OCI-LY1 (cell line): ENCODE data around the gene KIAA1549.

ENCODE experiments used
- H2AFZ ChIP-seq: fragments of 200-600 bp; sonication (generic), shearing (Covaris generic); 2 replicates; pipeline ENCODE4 v1.6.0; 2014; ENCODE audit warnings: antibody characterized with exemption, mild to moderate bottlenecking, low read length
- H3F3A ChIP-seq: fragments of 200-600 bp; sonication (generic), shearing (Covaris generic); 2 replicates; pipeline ENCODE4 v1.6.0; 2014; ENCODE audit warnings: mild to moderate bottlenecking, antibody characterized with exemption, low read length, moderate library complexity; ENCODE audit not compliant: insufficient read depth
- H3K27ac ChIP-seq: fragments of 200-600 bp; sonication (generic); 2 replicates; pipeline ENCODE4 v1.5.1; 2014; ENCODE audit warnings: low read length, mixed run types, mild to moderate bottlenecking, low read depth; ENCODE audit not compliant: poor library complexity, severe bottlenecking
- H3K27me3 ChIP-seq: fragments of 200-600 bp; sonication (generic); 2 replicates; pipeline ENCODE4 v1.6.0; 2014; ENCODE audit warnings: antibody characterized with exemption, mild to moderate bottlenecking, low read length, moderate library complexity; ENCODE audit not compliant: insufficient read depth
- H3K36me3 ChIP-seq: fragments of 200-600 bp; sonication (generic); 2 replicates; pipeline ENCODE4 v1.6.1; 2014; ENCODE audit warnings: mild to moderate bottlenecking, antibody characterized with exemption, low read length, moderate library complexity, mixed read lengths; ENCODE audit not compliant: insufficient read depth
- H3K4me1 ChIP-seq: fragments of 200-600 bp; sonication (generic); 2 replicates; pipeline ENCODE4 v1.5.1; 2014; ENCODE audit warnings: mild to moderate bottlenecking, low read length, moderate library complexity; ENCODE audit not compliant: insufficient read depth, severe bottlenecking
- H3K4me2 ChIP-seq: fragments of 200-600 bp; sonication (generic), shearing (Covaris generic); 2 replicates; pipeline ENCODE4 v1.6.1; 2014; ENCODE audit warnings: low read length
- H3K4me3 ChIP-seq: fragments of 200-600 bp; sonication (generic); 2 replicates; pipeline ENCODE4 v1.5.1; 2014; ENCODE audit warnings: low read length, low read depth, mild to moderate bottlenecking, mixed read lengths; ENCODE audit not compliant: poor library complexity, severe bottlenecking
- H3K79me2 ChIP-seq: fragments of 200-600 bp; shearing (Covaris generic); 2 replicates; pipeline ENCODE4 v1.6.1; 2016; ENCODE audit warnings: mixed run types, low read length, mixed read lengths; ENCODE audit not compliant: insufficient read depth
- H3K9ac ChIP-seq: fragments of 200-600 bp; sonication (generic), shearing (Covaris generic); 2 replicates; pipeline ENCODE4 v1.6.1; 2014; ENCODE audit warnings: mild to moderate bottlenecking, low read length, mixed read lengths
- H3K9me2 ChIP-seq: fragments of 200-600 bp; sonication (generic), shearing (Covaris generic); 2 replicates; pipeline ENCODE4 v1.6.1; 2014; ENCODE audit warnings: low read depth, mild to moderate bottlenecking, low read length, mixed read lengths
- H3K9me3 ChIP-seq: fragments of 200-600 bp; shearing (Covaris generic); 2 replicates; pipeline ENCODE4 v1.6.1; 2014; ENCODE audit warnings: low read length, mixed read lengths
- H4K20me1 ChIP-seq: fragments of 200-600 bp; sonication (generic), shearing (Covaris generic); 2 replicates; pipeline ENCODE4 v1.6.0; 2016; ENCODE audit warnings: mild to moderate bottlenecking, low read length; ENCODE audit not compliant: insufficient read depth
- CTCF ChIP-seq: fragments of 200-600 bp; sonication (generic), shearing (Covaris generic); IDR thresholded peaks from 2 replicates; pipeline ENCODE4 v1.5.1; 2017; ENCODE audit warnings: mild to moderate bottlenecking, antibody characterized with exemption, low read length, moderate library complexity, mixed read lengths
- EZH2 ChIP-seq: fragments of 200-600 bp; sonication (generic), shearing (Covaris generic); IDR thresholded peaks from 2 replicates; pipeline ENCODE4 v1.8.0; 2017; ENCODE audit warnings: borderline replicate concordance, mixed run types, mild to moderate bottlenecking, antibody characterized with exemption, low read length, moderate library complexity, mixed read lengths

KIAA1549 gene

GRCh38 chr7:138954545-138955475, 26.4 kb downstream of the KIAA1549 start:
- H3K27me3 ChIP-seq: no peaks in the 10 kb centered on the region
- no peak overlapping the region for H3K4me2 ChIP-seq
- H3K4me1 ChIP-seq: no peaks in the 10 kb centered on the region
- no peaks in the 10 kb centered on the region for H3K79me2 ChIP-seq
- no peaks in the 10 kb centered on the region for H3K9me3 ChIP-seq
- no peak overlapping the region for H3K9ac ChIP-seq
- no peaks in the 10 kb centered on the region for H3F3A ChIP-seq
- no peak overlapping the region for H2AFZ ChIP-seq
- H4K20me1 ChIP-seq: no peaks in the 10 kb centered on the region
- no peak overlapping the region for H3K27ac ChIP-seq
- H3K4me3 ChIP-seq: no peak overlapping the region
- no peaks in the 10 kb centered on the region for H3K9me2 ChIP-seq
- no peaks in the 10 kb centered on the region for H3K36me3 ChIP-seq
- no peak for TF ChIP-seq EZH2
- no peak for TF ChIP-seq CTCF

GRCh38 chr7:138952791-138953190, 28.4 kb downstream of the KIAA1549 start:
- no peak for TF ChIP-seq CTCF
- TF ChIP-seq EZH2: no peak
- Histone ChIP-seq H3K79me2 (no peaks in the 10 kb centered on the region), H3K9me2 (no peaks in the 10 kb centered on the region)

GRCh38 chr7:138951953-138952352, 29.2 kb downstream of the KIAA1549 start:
- Histone ChIP-seq H3K9ac (no peak overlapping the region), H3K4me3 (no peak overlapping the region), H3K4me1 (no peaks in the 10 kb centered on the region), H3K9me2 (no peaks in the 10 kb centered on the region), H3F3A (no peaks in the 10 kb centered on the region), H3K27ac (no peak overlapping the region), H3K4me2 (no peak overlapping the region), H3K36me3 (no peaks in the 10 kb centered on the region), H4K20me1 (no peaks in the 10 kb centered on the region), H2AFZ (no peak overlapping the region), H3K79me2 (no peaks in the 10 kb centered on the region), H3K27me3 (no peaks in the 10 kb centered on the region), H3K9me3 (no peaks in the 10 kb centered on the region)
- TF ChIP-seq EZH2 (no peak), CTCF (no peak)

More at GRCh38 chr7:138952791-138953190, 28.4 kb downstream of the KIAA1549 start:
- Histone ChIP-seq H3F3A (no peaks in the 10 kb centered on the region), H2AFZ (no peak overlapping the region), H3K27ac (no peak overlapping the region), H3K9me3 (no peaks in the 10 kb centered on the region), H3K27me3 (no peaks in the 10 kb centered on the region), H4K20me1 (no peaks in the 10 kb centered on the region), H3K4me3 (no peak overlapping the region), H3K4me1 (no peaks in the 10 kb centered on the region), H3K4me2 (no peak overlapping the region), H3K9ac (no peak overlapping the region), H3K36me3 (no peaks in the 10 kb centered on the region)
